Activated effector memory CD4-positive, alpha-beta T cell treated with anti-CD3 and anti-CD28 coated beads, Interleukin-2, amount 50 U/mL, for 16 hours (primary cell): Measurements from ENCODE around the gene BCAS3.
A peak's percentile ranks its signal among the peaks of the same experiment; 100 is the strongest.
"Not testable (repeated sequence)": the region's sequence is repeated elsewhere in the genome, so short reads cannot be mapped to it uniquely, and the experiment has no call there.

Source experiments
- DNase-seq: peaks from one replicate; pipeline ENCODE4 v3.0.0-alpha.2; 2020

Gene BCAS3

GRCh38 chr17:60748204-60748603, 70.6 kb downstream of the BCAS3 start:
- no peak for DNase-seq

GRCh38 chr17:60749050-60749449, 71.4 kb downstream of the BCAS3 start:
- DNase-seq, result no peak

- DNase-seq, result no peak
Measured at GRCh38 chr17:60749708-60750107, 72.1 kb downstream of the BCAS3 start.

- no peak for DNase-seq
Measured at GRCh38 chr17:60750640-60751039, 73.0 kb downstream of the BCAS3 start.

- no peak for DNase-seq
Measured at GRCh38 chr17:60751884-60752283, 74.2 kb downstream of the BCAS3 start.

- DNase-seq, result no peak
Measured at GRCh38 chr17:60752873-60753577, 75.4 kb downstream of the BCAS3 start.

GRCh38 chr17:60754057-60754604, 76.5 kb downstream of the BCAS3 start:
- DNase-seq, result no peak

GRCh38 chr17:60756798-60757197, 79.1 kb downstream of the BCAS3 start:
- DNase-seq, result not testable (repeated sequence)

GRCh38 chr17:60757437-60757836, 79.8 kb downstream of the BCAS3 start:
- DNase-seq, result no peak

GRCh38 chr17:60759756-60760155, 82.1 kb downstream of the BCAS3 start:
- DNase-seq, result no peak

GRCh38 chr17:60761301-60761700, 83.7 kb downstream of the BCAS3 start:
- DNase-seq, result not testable (repeated sequence)

GRCh38 chr17:60766778-60767190, 89.1 kb downstream of the BCAS3 start:
- peak; percentile 63 for DNase-seq

- DNase-seq, result no peak
Measured at GRCh38 chr17:60767744-60768308, 90.2 kb downstream of the BCAS3 start.

GRCh38 chr17:60769327-60769726, 91.7 kb downstream of the BCAS3 start:
- no peak for DNase-seq

GRCh38 chr17:60770946-60771422, 93.3 kb downstream of the BCAS3 start:
- no peak for DNase-seq

GRCh38 chr17:60771621-60772020, 94.0 kb downstream of the BCAS3 start:
- DNase-seq, result not testable (repeated sequence)

- DNase-seq, result no peak
Measured at GRCh38 chr17:60773552-60773951, 95.9 kb downstream of the BCAS3 start.

- no peak for DNase-seq
Measured at GRCh38 chr17:60781880-60782412, 104.3 kb downstream of the BCAS3 start.

GRCh38 chr17:60782742-60783141, 105.1 kb downstream of the BCAS3 start:
- DNase-seq, result no peak

GRCh38 chr17:60790205-60790604, 112.6 kb downstream of the BCAS3 start:
- no peak for DNase-seq

- DNase-seq, result no peak
Measured at GRCh38 chr17:60792250-60792898, 114.7 kb downstream of the BCAS3 start.

GRCh38 chr17:60798576-60798975, 120.9 kb downstream of the BCAS3 start:
- DNase-seq, result no peak

GRCh38 chr17:60802377-60802776, 124.7 kb downstream of the BCAS3 start:
- no peak for DNase-seq

GRCh38 chr17:60803059-60803458, 125.4 kb downstream of the BCAS3 start:
- no peak for DNase-seq
